Measurements from ENCODE around the gene APOBEC4.

APOBEC4 gene

GRCh38 chr1:183674339-183674738 is 21.2 kb upstream of the APOBEC4 start:
- DNase-seq, result peak; percentile 13

- no peak for DNase-seq
These were observed 20.6 kb upstream of the APOBEC4 start for GRCh38 chr1:183673605-183674323.

GRCh38 chr1:183670169-183670568 is 17.1 kb upstream of the APOBEC4 start:
- DNase-seq, result no peak

GRCh38 chr1:183656355-183656754 is 3.2 kb upstream of the APOBEC4 start:
- no peak for DNase-seq

- DNase-seq, result peak; percentile 82
These were observed 2.5 kb upstream of the APOBEC4 start for GRCh38 chr1:183655562-183656075.

- DNase-seq, result peak; percentile 35
These were observed 1.6 kb upstream of the APOBEC4 start for GRCh38 chr1:183654706-183655105.

GRCh38 chr1:183653876-183654451 is 848 bp upstream of the APOBEC4 start:
- DNase-seq, result no peak

GRCh38 chr1:183653462-183653794 is 312 bp upstream of the APOBEC4 start:
- DNase-seq, result no peak

GRCh38 chr1:183652107-183652506 is 1.0 kb downstream of the APOBEC4 start:
- DNase-seq, result no peak

- no peak for DNase-seq
These were observed 1.5 kb downstream of the APOBEC4 start for GRCh38 chr1:183651612-183652011.

- DNase-seq, result no peak
These were observed 5.1 kb downstream of the APOBEC4 start for GRCh38 chr1:183648042-183648441.

GRCh38 chr1:183646776-183647175 is 6.3 kb downstream of the APOBEC4 start:
- DNase-seq, result no peak

- DNase-seq, result no peak
These were observed 7.6 kb downstream of the APOBEC4 start for GRCh38 chr1:183645531-183645930.

GRCh38 chr1:183642166-183642565 is 10.9 kb downstream of the APOBEC4 start:
- DNase-seq, result no peak

GRCh38 chr1:183640193-183640592 is 12.9 kb downstream of the APOBEC4 start:
- DNase-seq, result no peak

GRCh38 chr1:183638649-183639387 is 14.3 kb downstream of the APOBEC4 start:
- DNase-seq, result no peak

GRCh38 chr1:183636783-183637182 is 16.3 kb downstream of the APOBEC4 start:
- DNase-seq, result no peak

- DNase-seq, result no peak
These were observed 16.8 kb downstream of the APOBEC4 start for GRCh38 chr1:183636334-183636682.

GRCh38 chr1:183635606-183636333 is 17.3 kb downstream of the APOBEC4 start, which contains the start of gene ARPC5:
TSS of gene ARPC5 (minus strand) at chr1:183635783. CDS start at chr1:183635659, 124 bp downstream.
- DNase-seq, result peak; percentile 98

- peak; percentile 34 for DNase-seq
These were observed 18.0 kb downstream of the APOBEC4 start for GRCh38 chr1:183635099-183635605.

- DNase-seq, result no peak
These were observed 18.6 kb downstream of the APOBEC4 start for GRCh38 chr1:183634429-183635065.

GRCh38 chr1:183633676-183634343 is 19.3 kb downstream of the APOBEC4 start:
- peak; percentile 90 for DNase-seq

Data from EL (cell line).